Embryonic facial prominence (tissue), 1 donor: Measurements from ENCODE around the gene GLRB.
"Not testable (repeated sequence)": the region's sequence is repeated elsewhere in the genome, so short reads cannot be mapped to it uniquely, and the experiment has no call there.

Experiments
- DNase-seq: peaks from one replicate; pipeline ENCODE4 v3.0.0-alpha.2; 2016; ENCODE audit errors: extremely low spot score

The GLRB gene

GRCh38 chr4:157075811-157076577 is at the start of gene GLRB:
TSS of gene GLRB (plus strand) at chr4:157076150. CDS start at chr4:157078025, 1,875 bp downstream.
- DNase-seq = peak; percentile 8

GRCh38 chr4:157035471-157035870 is 40.5 kb upstream of the GLRB start:
- DNase-seq = no peak

GRCh38 chr4:157040405-157040804 is 35.5 kb upstream of the GLRB start:
- no peak for DNase-seq

GRCh38 chr4:157043131-157043530 is 32.8 kb upstream of the GLRB start:
- no peak for DNase-seq

GRCh38 chr4:157045507-157046127 is 30.3 kb upstream of the GLRB start:
- peak; percentile 25 for DNase-seq

GRCh38 chr4:157048248-157048647 is 27.7 kb upstream of the GLRB start:
- no peak for DNase-seq

- no peak for DNase-seq
Measured at GRCh38 chr4:157050561-157050960, 25.4 kb upstream of the GLRB start.

- no peak for DNase-seq
Measured at GRCh38 chr4:157052429-157053040, 23.4 kb upstream of the GLRB start.

GRCh38 chr4:157057218-157057617 is 18.7 kb upstream of the GLRB start:
- no peak for DNase-seq

- not testable (repeated sequence) for DNase-seq
Measured at GRCh38 chr4:157058899-157059298, 17.1 kb upstream of the GLRB start.

GRCh38 chr4:157072002-157072401 is 3.9 kb upstream of the GLRB start:
- no peak for DNase-seq

- DNase-seq = no peak
Measured at GRCh38 chr4:157075401-157075800, 549 bp upstream of the GLRB start.

GRCh38 chr4:157076578-157076947 is 613 bp downstream of the GLRB start:
- peak; percentile 24 for DNase-seq

GRCh38 chr4:157079441-157079840 is 3.5 kb downstream of the GLRB start:
- DNase-seq = no peak

GRCh38 chr4:157080605-157081004 is 4.7 kb downstream of the GLRB start:
- no peak for DNase-seq

- no peak for DNase-seq
Measured at GRCh38 chr4:157095716-157096115, 19.8 kb downstream of the GLRB start.

- no peak for DNase-seq
Measured at GRCh38 chr4:157096439-157096838, 20.5 kb downstream of the GLRB start.

- no peak for DNase-seq
Measured at GRCh38 chr4:157099506-157099905, 23.6 kb downstream of the GLRB start.

- DNase-seq = no peak
Measured at GRCh38 chr4:157104541-157104940, 28.6 kb downstream of the GLRB start.

- DNase-seq = no peak
Measured at GRCh38 chr4:157114671-157115070, 38.7 kb downstream of the GLRB start.

- peak; percentile 37 for DNase-seq
Measured at GRCh38 chr4:157115613-157116335, 39.8 kb downstream of the GLRB start.

- no peak for DNase-seq
Measured at GRCh38 chr4:157121401-157121800, 45.5 kb downstream of the GLRB start.
